Measurements from ENCODE around the gene TNS3. TPM values are rescaled to one million over a fixed set of nuclear protein-coding genes. Genes with fewer than 3 reads are reported as not detected.

The TNS3 gene
- polyA plus RNA-seq, 1 of the 3 experiments (the other 2 are of a cell fraction), result 72.3 TPM

DNA sequence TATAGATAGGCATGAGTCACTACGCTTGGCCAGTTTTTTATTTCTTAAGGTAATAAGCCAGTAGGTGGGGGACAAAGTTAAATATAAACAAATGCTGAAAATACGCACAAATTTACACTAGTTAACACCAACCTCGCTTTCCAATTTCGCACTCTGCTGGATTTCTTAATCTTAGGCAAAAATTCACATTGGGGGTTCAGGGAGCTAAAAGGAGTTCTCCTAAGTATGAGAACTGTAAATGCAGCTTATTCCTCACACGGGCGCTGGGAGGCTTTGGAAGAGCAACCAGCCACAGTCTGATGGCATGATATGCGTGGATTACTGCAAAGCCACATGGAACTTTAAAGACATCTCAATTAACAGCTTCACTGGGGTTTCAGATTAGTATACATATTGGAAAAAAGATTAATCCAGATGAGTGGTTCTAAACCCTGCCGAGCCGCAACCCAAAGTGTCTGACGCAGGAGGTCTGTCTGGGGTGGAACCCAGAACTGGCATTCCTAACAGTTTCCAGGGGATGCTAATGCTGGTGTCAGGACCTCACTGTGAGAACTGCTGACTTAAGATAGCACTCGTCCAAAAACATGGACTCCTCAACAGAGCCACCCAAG, 16.2 kb downstream of the TNS3 start:
- Histone ChIP-seq H4K20me1 (ENCODE audit: insufficient read depth) (peaks cover 13% of the 10 kb centered on the region; the same call in 1 of the 2 replicates), H3K27ac (ENCODE audit: low read depth in 2 of 2, low read length in 1 of 2) (no peak overlapping the region), H3K27me3 (ENCODE audit: insufficient read depth) (no peaks in the 10 kb centered on the region), H3K9me2 (no peaks in the 10 kb centered on the region), H3K36me3 (replicated peaks in 1 of 2; ENCODE audit: control insufficient read depth in 1 of 2, insufficient read depth in 2 of 2, low read length in 1 of 2) (peaks cover 11 to 13% of the 10 kb centered on the region in 2 experiments), H3K9me3 (no peaks in the 10 kb centered on the region), H3K9ac (no peak overlapping the region), H3K4me2 (no peak overlapping the region), H3F3A (replicated peaks; ENCODE audit: insufficient read depth) (peaks cover 5% of the 10 kb centered on the region), H3K79me2 (ENCODE audit: insufficient read depth) (peaks cover 91% of the 10 kb centered on the region), H2AFZ (ENCODE audit: low read depth) (no peak overlapping the region), H3K4me3 (ENCODE audit: low read depth in 2 of 2, low read length in 1 of 2) (no peak overlapping the region), H3K4me1 (ENCODE audit: control insufficient read depth in 1 of 2, insufficient read depth in 2 of 2, low read depth in 1 of 2, low read length in 1 of 2) (peaks cover 7 to 12% of the 10 kb centered on the region in 2 experiments; a peak in 1 of 4 replicates)
- TF ChIP-seq FOXM1 (IDR thresholded peaks at IDR 0.05; ENCODE audit: low read depth) (no peak), YY1 (IDR thresholded peaks at IDR 0.05; ENCODE audit: low read depth) (no peak), NRF1 (IDR thresholded peaks at IDR 0.05; ENCODE audit: low read depth, low read length) (no peak), TAF1 (IDR thresholded peaks at IDR 0.05; ENCODE audit: borderline replicate concordance, low read depth, low read length) (no peak), FOXJ3 (CRISPR knock-in tag; IDR thresholded peaks at IDR 0.05) (no peak), EP300 (IDR thresholded peaks at IDR 0.05; ENCODE audit: borderline replicate concordance in 1 of 2, low read depth in 1 of 2, low read length in 1 of 2) (no peak), IRF3 (IDR thresholded peaks at IDR 0.05; ENCODE audit: low read depth, low read length) (no peak), RAD21 (IDR thresholded peaks at IDR 0.05; ENCODE audit: low read length) (no peak), USF1 (IDR thresholded peaks at IDR 0.05; ENCODE audit: borderline replicate concordance, low read depth) (no peak), SMC3 (IDR thresholded peaks at IDR 0.05; ENCODE audit: low read depth, low read length) (no peak), CHD2 (IDR thresholded peaks at IDR 0.05; ENCODE audit: low read length, partially characterized antibody) (no peak), RFX5 (IDR thresholded peaks at IDR 0.05; ENCODE audit: low read length) (no peak), FOSL2 (IDR thresholded peaks at IDR 0.05; ENCODE audit: borderline replicate concordance, low read depth) (no peak), ELF1 (IDR thresholded peaks at IDR 0.05) (no peak), NFIC (IDR thresholded peaks at IDR 0.05; ENCODE audit: borderline replicate concordance) (no peak), GABPA (IDR thresholded peaks at IDR 0.05; ENCODE audit: low read depth) (no peak)
- 94% methylated on average over 11 of the region's 11 CpGs for WGBS (ENCODE audit: low lambda C conversion rate)
- no peak for DNase-seq
- POLR2A ChIA-PET, result no interaction called here
- CTCF ChIA-PET, result interaction anchor here (1.0 to 3.2 kb wide), 3 partner anchors 253 to 379 kb away, joined by 3 to 9 read pairs (median 4); no protein-coding TSS in a partner anchor

- H3F3A ChIP-seq (replicated peaks; ENCODE audit: insufficient read depth), result no peaks in the 10 kb centered on the region
- H3K4me3 ChIP-seq (ENCODE audit: low read depth in 2 of 2, low read length in 1 of 2), result no peak overlapping the region
- no peak for DNase-seq
- peaks cover 5 to 10% of the 10 kb centered on the region in 2 experiments for H3K36me3 ChIP-seq (replicated peaks in 1 of 2; ENCODE audit: control insufficient read depth in 1 of 2, insufficient read depth in 2 of 2, low read length in 1 of 2)
- H3K4me1 ChIP-seq (ENCODE audit: control insufficient read depth in 1 of 2, insufficient read depth in 2 of 2, low read depth in 1 of 2, low read length in 1 of 2), result peaks cover 0 to 6% of the 10 kb centered on the region in 2 experiments; a peak in 1 of 4 replicates
- TF ChIP-seq CHD2 (IDR thresholded peaks at IDR 0.05; ENCODE audit: low read length, partially characterized antibody), result no peak
- TF ChIP-seq POLR2AphosphoS5 (IDR thresholded peaks at IDR 0.05; ENCODE audit: low read depth, low read length), result no peak
- no peaks in the 10 kb centered on the region for H3K9me2 ChIP-seq
- H3K4me2 ChIP-seq, result no peak overlapping the region
- WGBS (ENCODE audit: low lambda C conversion rate), result 93% methylated on average over 4 of the region's 4 CpGs
- H2AFZ ChIP-seq (ENCODE audit: low read depth), result no peak overlapping the region
- H3K27me3 ChIP-seq (ENCODE audit: insufficient read depth), result no peaks in the 10 kb centered on the region
- H3K27ac ChIP-seq (ENCODE audit: low read depth in 2 of 2, low read length in 1 of 2), result no peak overlapping the region
- POLR2A ChIA-PET, result no interaction called here
- CTCF ChIA-PET, result interaction anchor here (1.3 to 3.2 kb wide), 3 partner anchors 10 to 255 kb away, joined by 3 to 9 read pairs (median 5); no protein-coding TSS in a partner anchor
- H4K20me1 ChIP-seq (ENCODE audit: insufficient read depth), result peaks cover 13% of the 10 kb centered on the region; the same call in 1 of the 2 replicates
- no peak overlapping the region for H3K9ac ChIP-seq
- peaks cover 93% of the 10 kb centered on the region for H3K79me2 ChIP-seq (ENCODE audit: insufficient read depth)
- H3K9me3 ChIP-seq, result no peaks in the 10 kb centered on the region
Observed at GRCh38 chr7:47563521-47563920, 18.4 kb downstream of the TNS3 start.

Measured in SK-N-SH (cell line).